Skin epidermis (tissue), 12 donors: ENCODE data around the gene ATP6V1F.

Experiments
- H3K27ac ChIP-seq, 21 experiments: fragments of 200-600 bp; sonication (generic) in 11 of 21; one replicate each; pipeline ENCODE4 v1.5.0; 2020; ENCODE audit warnings: mild to moderate bottlenecking in 3 of 21, inconsistent platforms in 2 of 21, moderate library complexity in 2 of 21
- H3K4me3 ChIP-seq, 7 experiments: fragments of 200-600 bp; sonication (generic) in 2 of 7; one replicate each; pipeline ENCODE4 v1.5.0; 2020; ENCODE audit warnings: inconsistent platforms in 2 of 7, mild to moderate bottlenecking in 2 of 7, moderate library complexity in 1 of 7

Gene ATP6V1F

GRCh38 chr7:128833946-128834325 is 28.7 kb upstream of the ATP6V1F start:
- H3K27ac ChIP-seq: peak overlapping the region in 13 of 21 experiments; percentile 1 to 71 (median 34)
- no peak overlapping the region for H3K4me3 ChIP-seq

- H3K4me3 ChIP-seq: no peak overlapping the region
Observed at GRCh38 chr7:128835231-128835751, 27.4 kb upstream of the ATP6V1F start.

GRCh38 chr7:128835790-128836641 is 26.6 kb upstream of the ATP6V1F start:
- H3K27ac ChIP-seq: no peak overlapping the region
- no peak overlapping the region for H3K4me3 ChIP-seq

More at GRCh38 chr7:128835231-128835751, 27.4 kb upstream of the ATP6V1F start:
- H3K27ac ChIP-seq: no peak overlapping the region

GRCh38 chr7:128836729-128837348 is 25.8 kb upstream of the ATP6V1F start:
- no peak overlapping the region for H3K27ac ChIP-seq
- no peak overlapping the region for H3K4me3 ChIP-seq

GRCh38 chr7:128837521-128837921 is 25.1 kb upstream of the ATP6V1F start:
- Histone ChIP-seq H3K4me3 (no peak overlapping the region), H3K27ac (no peak overlapping the region)

GRCh38 chr7:128838109-128838779 is 24.4 kb upstream of the ATP6V1F start:
- Histone ChIP-seq H3K4me3 (no peak overlapping the region), H3K27ac (no peak overlapping the region)

GRCh38 chr7:128838981-128839731 is 23.5 kb upstream of the ATP6V1F start:
- H3K4me3 ChIP-seq: no peak overlapping the region
- H3K27ac ChIP-seq: no peak overlapping the region

- no peak overlapping the region for H3K27ac ChIP-seq
- no peak overlapping the region for H3K4me3 ChIP-seq
Observed at GRCh38 chr7:128839751-128840177, 22.9 kb upstream of the ATP6V1F start.

- Histone ChIP-seq H3K4me3 (no peak overlapping the region), H3K27ac (no peak overlapping the region)
Observed at GRCh38 chr7:128840326-128841170, 22.1 kb upstream of the ATP6V1F start.

GRCh38 chr7:128841171-128841690 is 21.4 kb upstream of the ATP6V1F start:
- no peak overlapping the region for H3K27ac ChIP-seq
- no peak overlapping the region for H3K4me3 ChIP-seq

- H3K27ac ChIP-seq: no peak overlapping the region
- no peak overlapping the region for H3K4me3 ChIP-seq
Observed at GRCh38 chr7:128841921-128842673, 20.6 kb upstream of the ATP6V1F start.

- H3K27ac ChIP-seq: no peak overlapping the region
- no peak overlapping the region for H3K4me3 ChIP-seq
Observed at GRCh38 chr7:128842674-128843641, 19.7 kb upstream of the ATP6V1F start.

GRCh38 chr7:128843938-128844621 is 18.6 kb upstream of the ATP6V1F start:
- no peak overlapping the region for H3K27ac ChIP-seq
- H3K4me3 ChIP-seq: no peak overlapping the region

- Histone ChIP-seq H3K27ac (no peak overlapping the region), H3K4me3 (no peak overlapping the region)
Observed at GRCh38 chr7:128844777-128845311, 17.8 kb upstream of the ATP6V1F start.

- H3K27ac ChIP-seq: no peak overlapping the region
- H3K4me3 ChIP-seq: no peak overlapping the region
Observed at GRCh38 chr7:128845475-128845874, 17.2 kb upstream of the ATP6V1F start.

GRCh38 chr7:128845987-128846386 is 16.7 kb upstream of the ATP6V1F start:
- no peak overlapping the region for H3K4me3 ChIP-seq
- no peak overlapping the region for H3K27ac ChIP-seq
